VCaP (cell line): Measurements from ENCODE around the gene TLE5.

Experiments used
- H3K27ac ChIP-seq: fragments of 450-650 bp; 2 replicates; pipeline ENCODE4 v1.5.1; 2017
- CTCF ChIP-seq: fragments of 450-650 bp; conservative IDR thresholded peaks from 2 replicates; pipeline ENCODE4 v1.5.1; 2017; ENCODE audit warnings: mild to moderate bottlenecking, moderate library complexity

Gene TLE5, protein sequence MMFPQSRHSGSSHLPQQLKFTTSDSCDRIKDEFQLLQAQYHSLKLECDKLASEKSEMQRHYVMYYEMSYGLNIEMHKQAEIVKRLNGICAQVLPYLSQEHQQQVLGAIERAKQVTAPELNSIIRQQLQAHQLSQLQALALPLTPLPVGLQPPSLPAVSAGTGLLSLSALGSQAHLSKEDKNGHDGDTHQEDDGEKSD

DNA sequence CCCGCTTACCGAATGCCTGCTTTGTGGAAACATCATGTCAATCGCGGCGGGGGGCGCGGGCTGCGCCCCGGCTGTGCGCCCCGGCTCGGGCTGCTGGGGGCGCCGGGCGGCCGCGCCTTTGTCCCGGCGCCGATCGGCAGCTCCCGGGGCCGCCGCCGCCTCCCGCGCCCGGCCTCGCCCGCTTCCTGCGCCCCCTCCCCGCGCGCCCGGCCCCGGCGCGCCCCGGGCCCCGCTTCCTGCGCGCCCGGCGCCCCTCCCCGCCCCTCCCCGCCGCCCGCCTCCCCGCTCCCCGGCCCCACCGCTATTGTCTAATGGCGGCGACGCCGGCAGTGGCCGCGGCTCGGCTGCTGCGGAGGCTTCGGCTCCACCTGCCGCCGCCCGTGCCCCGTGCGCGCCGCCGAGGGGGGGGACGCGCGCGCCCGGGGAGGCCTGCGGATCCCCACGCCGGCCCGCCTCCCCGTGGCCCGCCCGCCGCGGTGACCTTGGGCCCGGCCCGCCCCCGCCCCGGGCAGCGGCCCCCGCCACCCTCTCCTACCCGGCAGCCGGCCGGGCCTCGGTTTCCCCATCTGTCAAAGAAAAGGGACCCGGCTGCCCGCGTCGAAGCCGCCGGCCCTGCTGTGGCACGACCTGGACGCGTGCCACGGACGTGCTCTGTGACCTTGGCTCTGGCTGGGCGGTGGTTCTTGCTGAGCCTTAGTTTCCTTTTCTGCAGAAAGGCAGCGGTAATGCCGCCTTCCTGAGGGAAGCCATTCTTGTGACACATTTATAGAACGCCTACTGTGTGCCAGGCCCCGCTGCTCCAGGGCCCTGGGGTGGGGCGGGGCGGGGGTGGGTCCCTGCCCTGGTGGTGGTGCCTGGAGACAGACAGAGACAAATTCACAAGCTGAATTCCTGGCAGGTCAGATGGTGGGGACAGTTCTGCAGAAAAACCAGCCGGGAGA, at the start of gene TLE5:
Gene TLE5, minus strand, starts transcription at position 331 of the 941 bp plus-strand sequence. Its CDS starts 295 bp downstream, at position 36.
- TF ChIP-seq CTCF, result no peak
- H3K27ac ChIP-seq, result peak within 1 kb of the TSS; percentile 79

- no peak for TF ChIP-seq CTCF
- H3K27ac ChIP-seq, result no peak overlapping the region
Observed at GRCh38 chr19:3111586-3112247, 49.4 kb upstream of the TLE5 start.

DNA sequence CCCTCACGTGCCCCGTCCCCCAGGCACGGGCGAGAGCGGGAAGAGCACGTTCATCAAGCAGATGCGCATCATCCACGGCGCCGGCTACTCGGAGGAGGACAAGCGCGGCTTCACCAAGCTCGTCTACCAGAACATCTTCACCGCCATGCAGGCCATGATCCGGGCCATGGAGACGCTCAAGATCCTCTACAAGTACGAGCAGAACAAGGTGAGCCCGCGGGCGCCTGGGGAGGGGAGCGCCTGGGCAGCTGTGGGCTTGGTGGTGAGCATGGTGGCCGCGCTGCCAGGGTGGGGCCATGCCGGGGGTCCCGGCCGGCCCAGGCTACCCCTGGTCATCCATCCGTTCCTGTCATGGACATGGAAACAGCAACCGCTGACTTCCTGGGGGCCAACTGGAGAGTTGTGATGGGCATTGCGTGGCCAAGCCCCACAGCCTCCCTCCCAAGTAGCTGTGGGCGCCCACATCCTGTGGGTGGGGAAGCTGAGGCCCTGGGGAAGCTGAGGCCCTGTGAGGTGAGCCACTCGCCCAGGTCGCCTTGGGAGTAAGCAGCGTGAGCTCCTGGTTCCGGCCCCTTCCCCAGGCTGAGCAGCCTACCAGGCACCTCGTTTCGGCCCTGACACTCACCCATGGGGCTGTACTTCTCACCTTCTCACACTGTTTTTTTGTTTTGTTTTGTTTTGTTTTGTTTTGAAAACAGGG, 48.0 kb upstream of the TLE5 start:
- TF ChIP-seq CTCF, result no peak
- no peak overlapping the region for H3K27ac ChIP-seq

DNA sequence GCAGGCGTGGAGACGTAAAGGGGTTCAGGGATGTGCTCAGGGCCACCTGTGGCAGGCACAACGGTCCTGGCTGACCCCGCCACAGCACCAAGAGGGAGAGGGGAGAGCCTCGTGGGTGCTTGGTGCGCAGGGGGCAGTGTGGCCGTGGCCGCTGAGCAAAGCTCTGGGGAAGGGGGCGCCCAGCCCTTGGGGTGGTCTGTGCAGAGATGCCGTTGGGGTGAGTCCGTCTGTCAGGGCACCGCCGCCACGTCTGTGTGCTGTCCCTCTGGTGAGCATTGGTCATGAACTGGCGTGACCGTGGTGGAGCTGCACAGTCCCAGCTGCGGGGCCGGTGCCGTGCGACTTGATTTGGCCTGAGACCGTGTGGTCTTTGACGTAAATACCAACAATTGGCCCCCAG, 47.2 kb upstream of the TLE5 start:
- no peak overlapping the region for H3K27ac ChIP-seq
- TF ChIP-seq CTCF, result no peak

GRCh38 chr19:3108775-3109174, 46.5 kb upstream of the TLE5 start:
- no peak overlapping the region for H3K27ac ChIP-seq

DNA sequence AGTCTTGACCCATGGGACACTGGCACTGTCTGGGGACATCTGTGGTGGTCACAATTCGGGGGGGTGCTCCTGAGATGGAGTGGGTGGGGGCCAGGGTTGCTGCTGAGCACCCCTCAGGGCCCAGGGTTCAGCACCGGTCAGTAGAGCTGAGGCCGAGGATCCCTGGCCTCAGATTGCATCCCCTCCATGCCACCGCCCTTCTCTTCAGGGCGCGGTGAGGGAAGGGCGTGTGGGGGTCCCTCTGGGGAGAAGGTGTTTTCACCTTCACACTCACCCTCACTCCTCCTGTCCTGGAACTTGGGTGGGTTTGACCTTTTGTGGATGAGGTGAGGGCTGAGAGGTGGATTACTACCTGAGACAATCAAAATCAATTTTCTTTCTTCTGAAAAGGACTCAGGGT, 45.4 kb upstream of the TLE5 start:
- TF ChIP-seq CTCF, result no peak
- H3K27ac ChIP-seq, result no peak overlapping the region

More at GRCh38 chr19:3108775-3109174, 46.5 kb upstream of the TLE5 start:
- TF ChIP-seq CTCF, result peak; percentile 86
